ENCODE measurements around the gene CCDC12.
A peak's percentile ranks its signal among the peaks of the same experiment; 100 is the strongest.

CCDC12 gene

DNA sequence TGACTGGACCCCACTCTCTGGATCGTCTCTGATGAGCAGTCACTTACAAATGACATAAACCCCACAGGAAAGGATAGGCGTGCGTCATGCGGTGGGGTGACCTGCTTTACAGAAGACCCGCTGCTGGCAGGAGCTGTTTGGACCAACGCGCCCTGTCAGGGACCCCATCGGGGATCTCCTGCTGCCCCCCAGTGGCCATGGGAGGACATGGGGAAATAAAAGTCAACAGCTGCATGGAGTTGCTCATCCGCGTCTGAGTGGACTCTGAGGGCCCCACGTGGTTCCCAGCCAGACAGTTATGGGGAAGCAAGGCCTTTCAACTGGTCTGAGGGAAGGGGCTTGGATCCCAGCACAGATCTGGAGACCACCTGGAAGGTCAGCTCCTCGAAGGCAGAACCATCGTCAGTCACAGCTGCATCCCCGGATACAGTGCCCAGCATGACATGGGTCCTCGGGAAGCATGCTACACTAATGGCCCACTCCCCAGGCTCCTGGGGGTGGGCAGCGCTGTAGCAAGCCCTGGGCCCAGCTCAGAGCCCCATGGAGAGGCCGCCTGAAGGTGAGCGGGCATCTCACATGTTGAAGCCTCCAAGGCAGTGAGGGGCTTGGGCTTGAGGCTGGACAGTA is 66.9 kb downstream of the CCDC12 start:
- Mint-ChIP-seq H3K9me3 (no peaks in the 10 kb centered on the region), H3K36me3 (ENCODE audit: low read depth) (peaks cover 4% of the 10 kb centered on the region), H3K27ac (no peak overlapping the region), H3K4me3 (no peak overlapping the region), H3K27me3 (ENCODE audit: low read depth) (no peaks in the 10 kb centered on the region), H3K4me1 (ENCODE audit: low read depth) (peaks cover 10% of the 10 kb centered on the region)
- peak; percentile 72 for DNase-seq (ENCODE audit: low spot score)

DNA sequence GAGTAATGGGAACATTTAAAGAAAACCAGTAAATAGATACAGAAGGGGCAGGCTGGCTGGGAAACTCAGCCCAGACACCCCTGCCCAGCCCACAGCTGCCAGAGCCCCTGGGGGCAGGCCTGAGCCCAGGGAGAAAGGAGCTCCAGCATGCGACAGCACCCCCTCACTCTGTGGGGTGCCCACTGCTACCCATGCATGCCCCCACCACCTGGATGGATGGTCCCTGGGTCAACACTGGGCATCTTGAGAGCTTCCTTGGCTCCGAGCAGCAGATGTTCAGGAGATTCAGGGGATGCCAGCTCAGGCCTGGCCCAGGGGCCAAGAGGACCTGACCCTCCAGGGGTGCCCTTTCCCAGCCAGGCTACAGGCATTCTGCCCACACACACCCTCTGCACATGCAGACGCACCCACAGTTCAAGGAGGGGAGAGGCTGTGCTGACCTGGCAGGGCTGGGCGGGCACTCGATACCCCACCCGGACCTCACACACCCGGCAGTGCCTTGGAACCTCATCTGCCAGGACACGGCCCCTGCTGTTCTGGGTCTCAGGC is 67.5 kb downstream of the CCDC12 start:
- H3K9me3 Mint-ChIP-seq = no peaks in the 10 kb centered on the region
- no peak overlapping the region for H3K4me3 Mint-ChIP-seq
- H3K36me3 Mint-ChIP-seq (ENCODE audit: low read depth) = peaks cover 4% of the 10 kb centered on the region
- no peaks in the 10 kb centered on the region for H3K27me3 Mint-ChIP-seq (ENCODE audit: low read depth)
- DNase-seq (ENCODE audit: low spot score) = no peak
- peaks cover 10% of the 10 kb centered on the region for H3K4me1 Mint-ChIP-seq (ENCODE audit: low read depth)
- no peak overlapping the region for H3K27ac Mint-ChIP-seq

- Mint-ChIP-seq H3K27ac (no peak overlapping the region), H3K4me3 (no peak overlapping the region), H3K9me3 (no peaks in the 10 kb centered on the region), H3K27me3 (ENCODE audit: low read depth) (no peaks in the 10 kb centered on the region), H3K4me1 (ENCODE audit: low read depth) (peaks cover 5% of the 10 kb centered on the region), H3K36me3 (ENCODE audit: low read depth) (peaks cover 2% of the 10 kb centered on the region)
- no peak for DNase-seq (ENCODE audit: low spot score)
Observed at GRCh38 chr3:46908294-46908985, 68.1 kb downstream of the CCDC12 start.

DNA sequence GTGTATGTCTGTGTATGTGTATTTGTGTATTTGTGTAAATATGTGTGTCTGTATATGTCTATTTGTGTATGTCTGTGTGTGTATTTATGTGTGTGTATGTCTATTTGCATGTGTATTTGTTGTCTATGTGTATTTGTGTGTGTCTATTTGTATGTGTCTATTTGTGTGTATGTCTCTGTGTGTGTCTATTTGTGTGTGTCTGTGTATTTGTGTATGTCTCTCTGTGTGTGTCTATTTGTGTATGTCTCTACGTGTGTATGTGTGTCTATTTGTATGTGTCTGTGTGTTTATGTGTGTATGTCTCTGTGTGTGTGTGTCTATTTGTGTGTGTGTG is 68.6 kb downstream of the CCDC12 start:
- Mint-ChIP-seq H3K27me3 (ENCODE audit: low read depth) (no peaks in the 10 kb centered on the region), H3K36me3 (ENCODE audit: low read depth) (peaks cover 1% of the 10 kb centered on the region), H3K4me3 (no peak overlapping the region), H3K9me3 (no peaks in the 10 kb centered on the region), H3K27ac (no peak overlapping the region), H3K4me1 (ENCODE audit: low read depth) (peaks cover 4% of the 10 kb centered on the region)
- DNase-seq (ENCODE audit: low spot score) = no peak

DNA sequence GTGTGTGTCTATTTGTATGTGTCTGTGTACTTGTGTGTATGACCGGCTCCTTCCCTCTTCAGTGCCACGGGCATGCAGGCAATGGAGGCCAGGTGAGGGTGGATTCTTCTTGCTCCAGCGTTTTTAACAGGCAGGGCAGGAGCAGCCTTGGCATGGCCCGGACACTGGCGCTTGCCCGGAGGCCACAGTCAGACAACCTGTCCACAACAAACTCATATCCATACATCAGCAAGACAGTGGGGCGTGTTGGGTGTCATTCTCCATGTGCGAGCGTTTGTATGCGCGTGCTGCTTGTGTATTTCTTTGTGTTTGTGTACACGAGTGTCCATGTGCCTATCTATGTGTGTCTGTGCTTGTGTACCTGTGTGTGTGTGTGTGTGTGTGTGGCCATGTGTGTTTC is 69.3 kb downstream of the CCDC12 start:
- no peaks in the 10 kb centered on the region for H3K9me3 Mint-ChIP-seq
- H3K4me3 Mint-ChIP-seq = no peak overlapping the region
- no peak overlapping the region for H3K27ac Mint-ChIP-seq
- no peaks in the 10 kb centered on the region for H3K27me3 Mint-ChIP-seq (ENCODE audit: low read depth)
- H3K4me1 Mint-ChIP-seq (ENCODE audit: low read depth) = peaks cover 4% of the 10 kb centered on the region
- peaks cover under 1% of the 10 kb centered on the region for H3K36me3 Mint-ChIP-seq (ENCODE audit: low read depth)
- no peak for DNase-seq (ENCODE audit: low spot score)

DNA sequence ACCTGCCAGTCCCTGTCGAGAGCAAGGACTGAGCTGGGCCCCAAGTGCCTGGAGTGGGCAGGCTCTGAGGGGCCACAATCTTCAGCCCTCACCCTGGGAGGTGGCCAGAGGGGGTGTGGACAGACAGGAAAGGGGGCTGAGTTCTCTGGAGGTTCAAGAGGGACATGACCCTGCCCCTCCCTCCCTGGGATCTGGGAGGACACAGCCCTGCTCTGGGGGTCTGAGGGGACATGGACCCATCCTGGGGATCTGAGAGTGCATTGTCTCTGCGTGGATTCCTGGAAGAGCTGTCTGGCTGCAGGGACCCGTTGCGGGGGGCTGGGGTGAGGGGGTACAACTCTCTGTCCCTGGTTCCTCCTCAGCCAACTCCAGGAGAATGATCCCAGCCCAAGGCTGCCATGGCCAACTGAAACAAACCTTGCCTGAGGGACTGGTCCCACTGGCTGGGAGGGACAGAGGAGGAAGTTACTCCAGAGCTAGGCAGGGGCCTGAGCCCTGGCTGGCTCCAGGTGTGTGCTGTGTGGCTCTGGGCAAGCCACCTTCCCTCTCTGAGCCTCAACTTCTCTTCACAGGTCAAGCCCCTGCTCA is 70.0 kb downstream of the CCDC12 start:
- no peak for DNase-seq (ENCODE audit: low spot score)
- Mint-ChIP-seq H3K9me3 (no peaks in the 10 kb centered on the region), H3K36me3 (ENCODE audit: low read depth) (no peaks in the 10 kb centered on the region), H3K4me3 (no peak overlapping the region), H3K4me1 (ENCODE audit: low read depth) (peaks cover 4% of the 10 kb centered on the region), H3K27ac (no peak overlapping the region), H3K27me3 (ENCODE audit: low read depth) (no peaks in the 10 kb centered on the region)

GRCh38 chr3:46905661-46906451 is 70.7 kb downstream of the CCDC12 start:
- no peak for DNase-seq (ENCODE audit: low spot score)
- Mint-ChIP-seq H3K4me1 (ENCODE audit: low read depth) (peaks cover 4% of the 10 kb centered on the region), H3K36me3 (ENCODE audit: low read depth) (no peaks in the 10 kb centered on the region), H3K27ac (no peak overlapping the region), H3K4me3 (no peak overlapping the region), H3K9me3 (no peaks in the 10 kb centered on the region), H3K27me3 (ENCODE audit: low read depth) (no peaks in the 10 kb centered on the region)

DNA sequence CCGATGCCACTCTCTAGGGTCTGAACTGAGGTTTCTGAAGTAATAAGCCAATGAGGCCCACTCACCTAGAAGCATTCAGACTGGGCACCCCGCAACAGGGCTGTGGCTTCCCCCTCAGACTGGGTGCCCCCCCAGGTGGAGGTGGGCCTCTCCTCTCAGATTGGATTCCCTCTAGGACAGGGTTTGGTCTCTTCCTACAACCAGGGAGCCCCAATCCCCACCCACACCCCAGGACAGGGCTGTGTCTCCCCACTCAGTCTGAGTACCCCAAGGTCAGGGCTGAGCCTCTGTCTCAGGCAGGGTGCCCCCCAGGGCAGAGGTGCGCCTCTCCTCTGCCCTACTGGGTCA is 71.4 kb downstream of the CCDC12 start:
- peaks cover 4% of the 10 kb centered on the region for H3K4me1 Mint-ChIP-seq (ENCODE audit: low read depth)
- no peak for DNase-seq (ENCODE audit: low spot score)
- H3K9me3 Mint-ChIP-seq = no peaks in the 10 kb centered on the region
- no peak overlapping the region for H3K4me3 Mint-ChIP-seq
- no peaks in the 10 kb centered on the region for H3K27me3 Mint-ChIP-seq (ENCODE audit: low read depth)
- H3K27ac Mint-ChIP-seq = no peak overlapping the region
- H3K36me3 Mint-ChIP-seq (ENCODE audit: low read depth) = no peaks in the 10 kb centered on the region

- Mint-ChIP-seq H3K4me1 (ENCODE audit: low read depth) (peaks cover 4% of the 10 kb centered on the region), H3K27me3 (ENCODE audit: low read depth) (no peaks in the 10 kb centered on the region), H3K27ac (no peak overlapping the region), H3K4me3 (no peak overlapping the region), H3K36me3 (ENCODE audit: low read depth) (no peaks in the 10 kb centered on the region), H3K9me3 (no peaks in the 10 kb centered on the region)
- DNase-seq (ENCODE audit: low spot score) = no peak
Observed at GRCh38 chr3:46904303-46905212, 72.0 kb downstream of the CCDC12 start.

- Mint-ChIP-seq H3K36me3 (ENCODE audit: low read depth) (no peaks in the 10 kb centered on the region), H3K27ac (no peak overlapping the region), H3K9me3 (no peaks in the 10 kb centered on the region), H3K4me3 (no peak overlapping the region), H3K4me1 (ENCODE audit: low read depth) (peaks cover 2% of the 10 kb centered on the region), H3K27me3 (ENCODE audit: low read depth) (peaks cover 5% of the 10 kb centered on the region)
- no peak for DNase-seq (ENCODE audit: low spot score)
Observed at GRCh38 chr3:46903341-46904302, 72.9 kb downstream of the CCDC12 start.

- Mint-ChIP-seq H3K36me3 (ENCODE audit: low read depth) (no peaks in the 10 kb centered on the region), H3K4me1 (ENCODE audit: low read depth) (peaks cover 2% of the 10 kb centered on the region), H3K9me3 (no peaks in the 10 kb centered on the region), H3K27me3 (ENCODE audit: low read depth) (peaks cover 11% of the 10 kb centered on the region), H3K27ac (no peak overlapping the region), H3K4me3 (no peak overlapping the region)
- DNase-seq (ENCODE audit: low spot score) = no peak
Observed at GRCh38 chr3:46902188-46902631, 74.3 kb downstream of the CCDC12 start.

- no peaks in the 10 kb centered on the region for H3K36me3 Mint-ChIP-seq (ENCODE audit: low read depth)
- H3K27ac Mint-ChIP-seq = no peak overlapping the region
- DNase-seq (ENCODE audit: low spot score) = no peak
- peaks cover 2% of the 10 kb centered on the region for H3K4me1 Mint-ChIP-seq (ENCODE audit: low read depth)
- no peak overlapping the region for H3K4me3 Mint-ChIP-seq
- H3K9me3 Mint-ChIP-seq = no peaks in the 10 kb centered on the region
- peaks cover 14% of the 10 kb centered on the region for H3K27me3 Mint-ChIP-seq (ENCODE audit: low read depth)
Observed at GRCh38 chr3:46901591-46902187, 74.9 kb downstream of the CCDC12 start.
